ENCODE measurements around the gene KIAA0232. TPM values are rescaled to one million over a fixed set of nuclear protein-coding genes. Genes with fewer than 3 reads are reported as not detected.
A peak's percentile ranks its signal among the peaks of the same experiment; 100 is the strongest.

KIAA0232 gene
- total and polyA plus RNA-seq, 2 of the 8 experiments (the other 6 are each of a cell fraction or from before 2014, with no cell fraction given), result 5.6 to 23.3 TPM

- H3K4ac ChIP-seq (replicated peaks; ENCODE audit: insufficient read length, low read depth, low read length), result no peak overlapping the region
- no peak overlapping the region for H3K4me2 ChIP-seq (ENCODE audit: insufficient read depth in 1 of 2, low read depth in 2 of 2, low read length in 2 of 2)
- H4K5ac ChIP-seq (ENCODE audit: insufficient read length, low read depth, low read length), result no peak overlapping the region
- H3K4me1 ChIP-seq (replicated peaks in 1 of 4; ENCODE audit: control insufficient read depth in 3 of 4, insufficient read depth in 4 of 4, low read length in 3 of 4), result peaks cover 3 to 33% (median 15%) of the 10 kb centered on the region in 4 experiments
- ChIA-PET CTCF (ENCODE audit: partially characterized antibody) (interaction anchor here (0.6 to 9.7 kb wide), 10 partner anchors 8 to 681 kb away, joined by 3 to 56 read pairs (median 4); no protein-coding TSS in a partner anchor), POLR2A (ENCODE audit: partially characterized antibody) (interaction anchor here (0.6 to 2.0 kb wide), 4 partner anchors 57 to 153 kb away, joined by 3 to 7 read pairs (median 6); partner anchors contain the start of gene GRPEL1)
- H4K20me1 ChIP-seq (replicated peaks in 1 of 2; ENCODE audit: control insufficient read depth in 1 of 2, insufficient read depth in 2 of 2, low read length in 2 of 2), result peaks cover 14 to 33% of the 10 kb centered on the region in 2 experiments
- H2BK20ac ChIP-seq (ENCODE audit: low read length), result no peak overlapping the region
- 90% methylated on average over 14 of the region's 18 CpGs; no CpG with 5 or more reads in 1 of the 2 experiments for WGBS, 2 experiments (ENCODE audit: extremely low coverage in 1 of 2, insufficient coverage in 1 of 2, insufficient read length in 1 of 2, insufficient replicate concordance in 2 of 2, low coverage in 1 of 2, low lambda C conversion rate in 2 of 2, missing lambda C conversion rate in 1 of 2)
- no peak overlapping the region for H3K9ac ChIP-seq (replicated peaks in 1 of 4; ENCODE audit: extremely low read depth in 1 of 4, low read depth in 3 of 4, low read length in 3 of 4)
- H3K27me3 ChIP-seq (replicated peaks in 1 of 4; ENCODE audit: control insufficient read depth in 3 of 4, extremely low read depth in 1 of 4, insufficient read depth in 3 of 4, low read length in 3 of 4), result peaks cover 0 to 9% (median 3%) of the 10 kb centered on the region in 4 experiments; a peak in 4 of 7 replicates
- H3K79me1 ChIP-seq (ENCODE audit: low read depth, low read length), result peaks cover 18% of the 10 kb centered on the region
- no peak for FAIRE-seq
- H3K18ac ChIP-seq (ENCODE audit: extremely low read depth, low read length), result no peak overlapping the region
- H3K4me3 ChIP-seq (ENCODE audit: extremely low read depth in 1 of 4, insufficient read depth in 2 of 4, low read depth in 3 of 4, low read length in 4 of 4), result no peak overlapping the region
- H3K56ac ChIP-seq (replicated peaks; ENCODE audit: insufficient read length, low read depth, low read length), result no peak overlapping the region
- DNase-seq (ENCODE audit: low read depth in 1 of 2, low spot score in 2 of 2), result no peak
- no peak overlapping the region for H3K23ac ChIP-seq (ENCODE audit: insufficient read length)
- H3K27ac ChIP-seq (ENCODE audit: low read depth, low read length), result no peak overlapping the region
- H2BK12ac ChIP-seq (ENCODE audit: low read depth, low read length), result 0 out of 2 replicates have a peak overlapping the region, but pooled peaks have one; percentile 39
- H3K14ac ChIP-seq (ENCODE audit: insufficient read length), result no peak overlapping the region
- H3K79me2 ChIP-seq (ENCODE audit: control insufficient read depth in 1 of 2, insufficient read depth in 2 of 2, low read length in 2 of 2), result peaks cover 0 to 71% of the 10 kb centered on the region in 2 experiments; a peak in 2 of 4 replicates
- TF ChIP-seq EZH2 (IDR thresholded peaks at IDR 0.05; ENCODE audit: low read depth, low read length, severe bottlenecking), result no peak
- no peaks in the 10 kb centered on the region for H3K9me3 ChIP-seq (ENCODE audit: insufficient read depth in 2 of 2, low read depth in 1 of 2, low read length in 1 of 2)
- no peak overlapping the region for H4K8ac ChIP-seq (ENCODE audit: extremely low read depth, insufficient read depth, low read length)
- H3K23me2 ChIP-seq (ENCODE audit: low read depth, low read length), result peaks cover under 1% of the 10 kb centered on the region
- no peak overlapping the region for H4K91ac ChIP-seq (replicated peaks; ENCODE audit: insufficient read length, low read length)
- H2BK120ac ChIP-seq (replicated peaks; ENCODE audit: low read depth, low read length), result no peak overlapping the region
- H3K36me3 ChIP-seq (ENCODE audit: control insufficient read depth in 2 of 4, insufficient read depth in 4 of 4, low read length in 3 of 4), result no peaks in the 10 kb centered on the region
- peak overlapping the region; percentile 49; the same call in 1 of the 2 replicates for H2BK5ac ChIP-seq (ENCODE audit: low read depth, low read length)
- H2BK15ac ChIP-seq (ENCODE audit: low read length), result no peak overlapping the region
- H2AK5ac ChIP-seq (ENCODE audit: low read depth, low read length), result no peak overlapping the region
- no peak overlapping the region for H2AFZ ChIP-seq (ENCODE audit: low read length)
Observed at GRCh38 chr4:6915041-6916005, 132.8 kb downstream of the KIAA0232 start.

All from H1 (cell line).